Myocyte (in vitro differentiated cells): ENCODE data around the gene MAMLD1. TPM values are rescaled to one million over a fixed set of nuclear protein-coding genes. Genes with fewer than 3 reads are reported as not detected.

Experiments
- DNase-seq: peaks from one replicate; pipeline ENCODE4 v3.0.0-alpha.2; 2012; ENCODE audit warnings: low read depth
- total RNA-seq: library from RNA; depleted of rRNA; stranded (reverse); fragments of >200 nt; gene quantifications from 2 replicates; pipeline ENCODE4 v1.2.3, GENCODE V29; 2014

The MAMLD1 gene
- total RNA-seq, 1 donor from 2014 or later: 2.4 TPM

GRCh38 chrX:150355913-150356312 lies 7.2 kb upstream of the MAMLD1 start:
- DNase-seq: no peak

GRCh38 chrX:150357790-150358189 lies 5.3 kb upstream of the MAMLD1 start:
- DNase-seq: no peak

GRCh38 chrX:150358651-150359050 lies 4.5 kb upstream of the MAMLD1 start:
- no peak for DNase-seq

- no peak for DNase-seq
These were observed 2.8 kb upstream of the MAMLD1 start for GRCh38 chrX:150360331-150360730.

- DNase-seq: no peak
These were observed 1.9 kb upstream of the MAMLD1 start for GRCh38 chrX:150361070-150361776.

- DNase-seq: no peak
These were observed 1.3 kb upstream of the MAMLD1 start for GRCh38 chrX:150361777-150362351.

GRCh38 chrX:150363561-150364346 lies 637 bp downstream of the MAMLD1 start:
- peak; percentile 70 for DNase-seq

- DNase-seq: no peak
These were observed 1.4 kb downstream of the MAMLD1 start for GRCh38 chrX:150364347-150365050.

- peak; percentile 77 for DNase-seq
These were observed 2.2 kb downstream of the MAMLD1 start for GRCh38 chrX:150365051-150365989.

GRCh38 chrX:150365990-150366911 lies 3.1 kb downstream of the MAMLD1 start:
- peak; percentile 60 for DNase-seq

GRCh38 chrX:150366951-150367545 lies 3.9 kb downstream of the MAMLD1 start:
- DNase-seq: no peak

- no peak for DNase-seq
These were observed 7.6 kb downstream of the MAMLD1 start for GRCh38 chrX:150370589-150371312.

- no peak for DNase-seq
These were observed 8.8 kb downstream of the MAMLD1 start for GRCh38 chrX:150371877-150372276.

GRCh38 chrX:150372280-150372679 lies 9.2 kb downstream of the MAMLD1 start:
- DNase-seq: no peak

GRCh38 chrX:150372756-150373155 lies 9.6 kb downstream of the MAMLD1 start:
- no peak for DNase-seq

- no peak for DNase-seq
These were observed 12.2 kb downstream of the MAMLD1 start for GRCh38 chrX:150375243-150375770.

- no peak for DNase-seq
These were observed 13.9 kb downstream of the MAMLD1 start for GRCh38 chrX:150377005-150377404.

GRCh38 chrX:150405006-150405405 lies 41.9 kb downstream of the MAMLD1 start:
- DNase-seq: no peak
